K562 (cell line): ENCODE measurements around the gene HLA-DOA. TPM values are rescaled to one million over a fixed set of nuclear protein-coding genes. Genes with fewer than 3 reads are reported as not detected.

Experiments
- ATF1 ChIP-seq, 2 experiments: fragments of 450-650 bp in 1 of 2; IDR thresholded peaks; 2 replicates each; pipeline ENCODE4 v1.6.1; 2016; ENCODE audit warnings: missing compliant biosample characterization in 1 of 2, missing genetic modification characterization in 1 of 2
- BDP1 ChIP-seq: IDR thresholded peaks from 3 replicates; pipeline ENCODE4 v1.6.1; 2011; ENCODE audit not compliant: insufficient read length, insufficient read depth
- CREB3 ChIP-seq: fragments of 450-650 bp; conservative IDR thresholded peaks from 2 replicates; pipeline ENCODE4 v1.6.1; 2016; ENCODE audit warnings: missing genetic modification characterization, low read depth, mild to moderate bottlenecking, missing compliant biosample characterization, moderate library complexity
- EP400 ChIP-seq: fragments of 450-650 bp; IDR thresholded peaks from 2 replicates; pipeline ENCODE4 v1.6.1; 2017; ENCODE audit warnings: antibody characterized with exemption, mild to moderate bottlenecking, moderate library complexity
- HCFC1 ChIP-seq: IDR thresholded peaks from 2 replicates; pipeline ENCODE4 v1.6.1; 2012; ENCODE audit warnings: low read depth, low read length, improper control_type of control experiment
- KHSRP ChIP-seq: fragments of 450-650 bp; IDR thresholded peaks from 2 replicates; pipeline ENCODE4 v1.6.1; 2017
- KLF10 ChIP-seq: fragments of 250-450 bp; sonication (Bioruptor Pico); IDR thresholded peaks from 2 replicates; pipeline ENCODE4 v1.6.1; 2021; ENCODE audit warnings: matching md5 sums
- NFRKB ChIP-seq: fragments of 450-650 bp; IDR thresholded peaks from 2 replicates; pipeline ENCODE4 v1.6.1; 2016; ENCODE audit warnings: low read depth
- NKRF ChIP-seq: fragments of 450-650 bp; IDR thresholded peaks from 2 replicates; pipeline ENCODE4 v1.6.1; 2016; ENCODE audit warnings: borderline replicate concordance
- POLR2AphosphoS2 ChIP-seq: IDR thresholded peaks from 2 replicates; pipeline ENCODE4 v1.6.1; 2012; ENCODE audit warnings: low read length, improper control_type of control experiment
- RNF2 ChIP-seq: sonication (generic); IDR thresholded peaks from 2 replicates; pipeline ENCODE4 v1.6.1; 2016
- TCF3 ChIP-seq: sonication (generic); formaldehyde crosslinking; IDR thresholded peaks from 2 replicates; pipeline ENCODE4 v1.4.0; 2020; ENCODE audit warnings: mild to moderate bottlenecking, missing genetic modification reagents
- ZBTB11 ChIP-seq, 3 experiments: fragments of 200-800 bp in 1 of 3; fragments of 250-450 bp in 1 of 3; fragments of 450-650 bp in 1 of 3; sonication (Bioruptor Pico) in 1 of 3; sonication (Bioruptor generic) in 1 of 3; formaldehyde crosslinking in 1 of 3; IDR thresholded peaks; 2 replicates each; pipeline versions ENCODE4 v1.6.1 to v1.8.0; 2016 to 2022; ENCODE audit warnings: mild to moderate bottlenecking in 2 of 3, missing genetic modification characterization in 2 of 3, missing compliant biosample characterization in 1 of 3, moderate library complexity in 1 of 3
- polyA plus RNA-seq, 8 experiments: library from polyadenylated mRNA; depleted of rRNA in 4 of 8; stranded (reverse) in 5 of 8; unstranded in 3 of 8; fragments of >200 nt; fragmentation: Nextera tagmentation in 2 of 8; fragmentation: Illumina TruSeq in 1 of 8; extraction: Ambion mirVana in 2 of 8; extraction: Trizol in 1 of 8; gene quantifications; 2 replicates each; pipeline versions ENCODE4 v1.2.1 to v1.2.3, GENCODE V29; 2011 to 2014; ENCODE audit warnings: inconsistent platforms in 1 of 8, missing spikeins in 1 of 8
- total RNA-seq, 7 experiments: library from RNA; depleted of rRNA in 6 of 7; stranded (reverse); fragments of >200 nt in 6 of 7; fragmentation: Illumina TruSeq in 2 of 7; extraction: Trizol in 2 of 7; gene quantifications; 2 replicates each; pipeline versions ENCODE4 v1.2.1 to v1.2.3, GENCODE V29; 2011 to 2021; ENCODE audit warnings: low replicate concordance in 1 of 7
- TF ChIP-seq, protein P1 (sequence below): fragments of 250-450 bp; sonication (Bioruptor Pico); IDR thresholded peaks from 2 replicates; pipeline ENCODE4 v1.8.0; 2022; ENCODE audit warnings: moderate library complexity, mild to moderate bottlenecking, inconsistent platforms
- TF ChIP-seq, protein P2 (sequence below): sonication (generic); formaldehyde crosslinking; IDR thresholded peaks from 2 replicates; pipeline ENCODE4 v1.8.0; 2023; ENCODE audit warnings: mild to moderate bottlenecking, missing genetic modification reagents

Gene HLA-DOA
- total and polyA plus RNA-seq, 9 of the 15 experiments (the other 6 are each of a cell fraction or from before 2014, with no cell fraction given), result 0.07 TPM; not detected in 8

GRCh38 chr6:32971581-32972352 is 37.6 kb downstream of the HLA-DOA start (continued):
- TF ChIP-seq NKRF (no peak), KLF10 (CRISPR knock-in tag) (no peak), BDP1 (no peak), EP400 (no peak), ATF1 (CRISPR knock-in tag; IDR thresholded peaks at IDR 0.05) (peak; percentile 55; the same call in 1 of the 2 replicates), ATF1 (tag; IDR thresholded peaks at IDR 0.05) (peak; percentile 100), KHSRP (peak; percentile 95), RNF2 (0 out of 2 replicates have a peak, but pooled peaks have one; percentile 30), NFRKB (peak; percentile 72), ZBTB11 (CRISPR knock-in tag; IDR thresholded peaks at IDR 0.05) (peak in 1 of 3 experiments; percentile 50; a peak in 1 of 6 replicates), TCF3 (CRISPR knock-in tag) (peak; percentile 41; the same call in 1 of the 2 replicates), POLR2AphosphoS2 (peak; percentile 98), CREB3 (tag) (peak; percentile 85), HCFC1 (peak; percentile 61; the same call in 1 of the 2 replicates)
- TF ChIP-seq, protein P1, sequence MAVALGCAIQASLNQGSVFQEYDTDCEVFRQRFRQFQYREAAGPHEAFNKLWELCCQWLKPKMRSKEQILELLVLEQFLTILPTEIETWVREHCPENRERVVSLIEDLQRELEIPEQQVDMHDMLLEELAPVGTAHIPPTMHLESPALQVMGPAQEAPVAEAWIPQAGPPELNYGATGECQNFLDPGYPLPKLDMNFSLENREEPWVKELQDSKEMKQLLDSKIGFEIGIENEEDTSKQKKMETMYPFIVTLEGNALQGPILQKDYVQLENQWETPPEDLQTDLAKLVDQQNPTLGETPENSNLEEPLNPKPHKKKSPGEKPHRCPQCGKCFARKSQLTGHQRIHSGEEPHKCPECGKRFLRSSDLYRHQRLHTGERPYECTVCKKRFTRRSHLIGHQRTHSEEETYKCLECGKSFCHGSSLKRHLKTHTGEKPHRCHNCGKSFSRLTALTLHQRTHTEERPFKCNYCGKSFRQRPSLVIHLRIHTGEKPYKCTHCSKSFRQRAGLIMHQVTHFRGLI (CRISPR knock-in tag), result peak; percentile 92
- TF ChIP-seq, protein P2, sequence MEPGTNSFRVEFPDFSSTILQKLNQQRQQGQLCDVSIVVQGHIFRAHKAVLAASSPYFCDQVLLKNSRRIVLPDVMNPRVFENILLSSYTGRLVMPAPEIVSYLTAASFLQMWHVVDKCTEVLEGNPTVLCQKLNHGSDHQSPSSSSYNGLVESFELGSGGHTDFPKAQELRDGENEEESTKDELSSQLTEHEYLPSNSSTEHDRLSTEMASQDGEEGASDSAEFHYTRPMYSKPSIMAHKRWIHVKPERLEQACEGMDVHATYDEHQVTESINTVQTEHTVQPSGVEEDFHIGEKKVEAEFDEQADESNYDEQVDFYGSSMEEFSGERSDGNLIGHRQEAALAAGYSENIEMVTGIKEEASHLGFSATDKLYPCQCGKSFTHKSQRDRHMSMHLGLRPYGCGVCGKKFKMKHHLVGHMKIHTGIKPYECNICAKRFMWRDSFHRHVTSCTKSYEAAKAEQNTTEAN (CRISPR knock-in tag), result peak; percentile 20; the same call in 1 of the 2 replicates
